Subcutaneous abdominal adipose tissue (tissue), 5 donors: ENCODE data around the gene KIAA0586.
"Not testable (repeated sequence)": the region's sequence is repeated elsewhere in the genome, so short reads cannot be mapped to it uniquely, and the experiment has no call there.

Experiments
- H3K27ac ChIP-seq: one replicate; pipeline ENCODE4 v1.7.0; 2013; ENCODE audit warnings: low read depth, mild to moderate bottlenecking, inconsistent platforms, low read length, moderate library complexity
- H3K27me3 ChIP-seq, 5 donors: one replicate each; pipeline ENCODE4 v1.7.0; 2013; ENCODE audit warnings: low read length in 5 of 5, inconsistent platforms in 1 of 5; ENCODE audit not compliant: control insufficient read depth in 5 of 5, insufficient read depth in 4 of 5
- H3K36me3 ChIP-seq, 5 donors: one replicate each; pipeline ENCODE4 v1.7.0; 2013; ENCODE audit warnings: low read length in 5 of 5; ENCODE audit not compliant: control insufficient read depth in 5 of 5, insufficient read depth in 5 of 5
- H3K4me1 ChIP-seq, 5 donors: one replicate each; pipeline ENCODE4 v1.7.0; 2013; ENCODE audit warnings: low read length in 5 of 5, mild to moderate bottlenecking in 3 of 5, moderate library complexity in 1 of 5; ENCODE audit not compliant: control insufficient read depth in 5 of 5, insufficient read depth in 5 of 5
- H3K4me3 ChIP-seq, 5 donors: one replicate each; pipeline ENCODE4 v1.7.0; 2013; ENCODE audit warnings: low read length in 5 of 5, low read depth in 1 of 5
- H3K9ac ChIP-seq, 5 donors: one replicate each; pipeline ENCODE4 v1.7.0; 2013; ENCODE audit warnings: low read length in 5 of 5, mild to moderate bottlenecking in 4 of 5, moderate library complexity in 3 of 5
- H3K9me3 ChIP-seq, 5 donors: one replicate each; pipeline ENCODE4 v1.7.0; 2013; ENCODE audit warnings: low read length in 5 of 5; ENCODE audit not compliant: control insufficient read depth in 5 of 5
- donor health status: healthy.
- donor health status: healthy.
- donor health status: healthy.
- donor health status: healthy.
- donor health status: healthy.

Gene KIAA0586

DNA sequence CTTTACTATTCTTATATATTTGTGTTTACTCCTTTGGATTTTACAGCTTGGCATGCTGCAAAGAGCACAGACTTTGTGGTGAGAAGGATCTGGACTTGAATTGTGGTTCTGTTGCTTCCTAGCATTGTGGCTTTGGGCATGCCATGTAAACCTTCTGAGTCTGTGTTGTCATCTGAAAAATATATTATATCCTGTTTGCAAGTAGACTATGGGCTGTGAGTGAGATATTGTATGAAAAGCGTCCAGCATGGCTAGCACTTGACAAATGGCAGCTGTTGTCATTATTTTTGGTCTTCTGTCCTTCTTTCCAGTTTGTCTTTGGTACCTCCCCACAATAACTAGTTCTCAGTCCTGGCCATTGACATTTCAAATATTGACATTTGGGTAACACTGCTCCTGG, 148.4 kb downstream of the KIAA0586 start:
- H3K4me3 ChIP-seq = no peak overlapping the region
- no peak overlapping the region for H3K9ac ChIP-seq
- no peaks in the 10 kb centered on the region for H3K27me3 ChIP-seq
- no peaks in the 10 kb centered on the region for H3K36me3 ChIP-seq
- H3K27ac ChIP-seq = no peak overlapping the region
- no peaks in the 10 kb centered on the region for H3K9me3 ChIP-seq
- H3K4me1 ChIP-seq = no peaks in the 10 kb centered on the region

- not testable (repeated sequence) for H3K9ac ChIP-seq, H3K36me3 ChIP-seq, H3K4me3 ChIP-seq, H3K27me3 ChIP-seq, H3K4me1 ChIP-seq, H3K9me3 ChIP-seq, H3K27ac ChIP-seq
Measured at GRCh38 chr14:58580035-58580434, 152.5 kb downstream of the KIAA0586 start.

GRCh38 chr14:58581389-58581788, 153.9 kb downstream of the KIAA0586 start:
- H3K27me3 ChIP-seq, H3K4me1 ChIP-seq, H3K27ac ChIP-seq, H3K9me3 ChIP-seq, H3K9ac ChIP-seq, H3K36me3 ChIP-seq, H3K4me3 ChIP-seq: not testable (repeated sequence)

- no peak overlapping the region for H3K4me3 ChIP-seq
- no peak overlapping the region for H3K9ac ChIP-seq
- H3K27me3 ChIP-seq = peaks cover 0 to 3% (median 0%) of the 10 kb centered on the region in 5 donors
- H3K4me1 ChIP-seq = no peaks in the 10 kb centered on the region
- H3K36me3 ChIP-seq = no peaks in the 10 kb centered on the region
- peaks cover 0 to 5% (median 0%) of the 10 kb centered on the region in 5 donors for H3K9me3 ChIP-seq
- no peak overlapping the region for H3K27ac ChIP-seq
Measured at GRCh38 chr14:58584383-58584782, 156.9 kb downstream of the KIAA0586 start.

- Histone ChIP-seq H3K4me1 (no peaks in the 10 kb centered on the region), H3K4me3 (no peak overlapping the region), H3K27me3 (peaks cover 0 to 3% (median 0%) of the 10 kb centered on the region in 5 donors), H3K9me3 (peaks cover 0 to 5% (median 0%) of the 10 kb centered on the region in 5 donors), H3K36me3 (no peaks in the 10 kb centered on the region), H3K9ac (no peak overlapping the region), H3K27ac (no peak overlapping the region)
Measured at GRCh38 chr14:58587271-58587670, 159.8 kb downstream of the KIAA0586 start.

DNA sequence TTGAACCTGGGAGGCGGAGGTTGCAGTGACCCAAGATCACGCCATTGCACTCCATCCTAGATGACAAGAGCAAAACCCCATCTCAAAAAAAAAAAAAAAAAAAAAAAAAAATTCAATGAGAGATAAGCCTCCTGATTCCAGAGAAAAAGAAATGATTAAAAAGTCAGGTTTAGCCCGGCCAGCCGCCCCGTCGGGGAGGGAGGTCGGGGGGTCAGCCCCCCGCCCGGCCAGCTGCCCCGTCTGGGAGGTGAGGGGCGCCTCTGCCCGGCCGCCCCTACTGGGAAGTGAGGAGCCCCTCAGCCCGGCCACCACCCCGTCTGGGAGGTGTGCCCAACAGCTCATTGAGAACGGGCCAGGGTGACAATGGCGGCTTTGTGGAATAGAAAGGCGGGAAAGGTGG, 160.8 kb downstream of the KIAA0586 start:
- not testable (repeated sequence) for H3K36me3 ChIP-seq, H3K4me1 ChIP-seq, H3K9ac ChIP-seq, H3K27ac ChIP-seq, H3K27me3 ChIP-seq, H3K9me3 ChIP-seq, H3K4me3 ChIP-seq

DNA sequence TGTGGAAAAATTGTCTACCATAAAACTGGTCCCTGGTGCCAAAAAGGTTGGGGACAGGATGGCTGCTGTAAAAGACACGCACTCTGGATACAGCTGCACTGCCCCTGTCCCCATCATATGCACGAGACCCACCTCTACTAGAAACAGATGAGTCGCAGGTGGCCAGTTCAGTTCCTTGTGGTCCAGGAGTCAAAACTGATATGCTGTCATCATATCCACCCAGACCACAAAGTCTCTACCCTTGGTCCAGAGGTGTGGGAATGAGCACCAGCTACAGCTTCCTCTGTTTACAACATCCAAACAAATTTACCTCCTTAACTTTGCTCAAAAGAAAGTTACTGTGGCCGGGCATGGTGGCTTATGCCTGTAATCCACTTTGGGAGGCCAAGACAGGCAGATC, 166.5 kb downstream of the KIAA0586 start:
- H3K4me3 ChIP-seq = no peak overlapping the region
- H3K9me3 ChIP-seq = no peaks in the 10 kb centered on the region
- H3K27ac ChIP-seq = no peak overlapping the region
- no peaks in the 10 kb centered on the region for H3K4me1 ChIP-seq
- no peaks in the 10 kb centered on the region for H3K27me3 ChIP-seq
- no peak overlapping the region for H3K9ac ChIP-seq
- no peaks in the 10 kb centered on the region for H3K36me3 ChIP-seq

- Histone ChIP-seq H3K4me1 (no peaks in the 10 kb centered on the region), H3K27me3 (no peaks in the 10 kb centered on the region), H3K9me3 (no peaks in the 10 kb centered on the region), H3K27ac (no peak overlapping the region), H3K4me3 (no peak overlapping the region), H3K36me3 (no peaks in the 10 kb centered on the region), H3K9ac (no peak overlapping the region)
Measured at GRCh38 chr14:58597041-58597440, 169.5 kb downstream of the KIAA0586 start.

DNA sequence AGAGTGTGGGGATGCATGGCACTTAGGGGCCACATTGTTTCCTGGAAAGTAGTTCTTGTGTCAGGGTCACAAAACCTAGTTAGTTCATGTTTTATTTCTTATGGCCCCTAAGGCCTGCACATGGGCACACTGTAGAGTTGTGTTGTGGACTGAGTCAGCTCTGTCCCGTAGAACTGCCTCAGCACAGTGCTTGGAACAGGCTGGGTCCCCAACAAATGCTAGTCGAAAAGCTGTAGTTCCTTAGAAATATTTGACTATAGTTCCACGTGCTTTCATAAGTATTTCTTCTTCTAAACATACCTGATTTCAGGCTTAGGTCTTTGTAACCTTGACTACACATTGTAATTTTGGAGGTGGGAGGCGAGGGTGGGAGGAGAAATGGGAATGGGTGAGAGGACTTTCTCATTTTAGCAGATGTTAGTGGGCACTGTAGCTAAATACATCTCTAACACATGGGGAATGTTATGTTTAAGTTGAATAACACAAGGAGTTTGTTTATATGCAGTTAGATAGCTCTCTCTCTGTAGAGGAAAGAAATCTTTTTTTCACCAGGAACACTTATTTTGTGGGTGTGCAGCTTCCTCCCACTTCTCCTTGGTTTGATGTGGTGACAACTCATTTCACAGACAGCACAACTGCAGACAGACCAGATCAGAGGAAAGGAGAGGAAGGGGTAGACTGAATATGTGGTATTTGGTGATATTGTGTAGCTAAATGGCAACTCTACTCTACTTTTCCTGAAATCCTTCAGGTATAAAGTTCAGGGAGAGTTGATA, 170.7 kb downstream of the KIAA0586 start:
- no peaks in the 10 kb centered on the region for H3K27me3 ChIP-seq
- no peaks in the 10 kb centered on the region for H3K36me3 ChIP-seq
- H3K4me3 ChIP-seq = no peak overlapping the region
- no peaks in the 10 kb centered on the region for H3K4me1 ChIP-seq
- H3K9me3 ChIP-seq = no peaks in the 10 kb centered on the region
- H3K9ac ChIP-seq = no peak overlapping the region
- H3K27ac ChIP-seq = no peak overlapping the region

GRCh38 chr14:58598804-58599525, 171.4 kb downstream of the KIAA0586 start:
- no peak overlapping the region for H3K27ac ChIP-seq
- no peaks in the 10 kb centered on the region for H3K9me3 ChIP-seq
- H3K9ac ChIP-seq = no peak overlapping the region

More at GRCh38 chr14:58598804-58599525, 171.4 kb downstream of the KIAA0586 start:
- Histone ChIP-seq H3K36me3 (no peaks in the 10 kb centered on the region), H3K27me3 (no peaks in the 10 kb centered on the region), H3K4me1 (no peaks in the 10 kb centered on the region), H3K4me3 (no peak overlapping the region)
